ENCODE measurements around the gene ADSS2.
"Not testable (repeated sequence)": the region's sequence is repeated elsewhere in the genome, so short reads cannot be mapped to it uniquely, and the experiment has no call there.

Gene ADSS2

GRCh38 chr1:244395965-244396364 is 55.7 kb downstream of the ADSS2 start:
- DNase-seq (ENCODE audit: low read depth), result no peak

GRCh38 chr1:244394826-244395765 is 56.6 kb downstream of the ADSS2 start:
- DNase-seq (ENCODE audit: low read depth), result no peak

DNA sequence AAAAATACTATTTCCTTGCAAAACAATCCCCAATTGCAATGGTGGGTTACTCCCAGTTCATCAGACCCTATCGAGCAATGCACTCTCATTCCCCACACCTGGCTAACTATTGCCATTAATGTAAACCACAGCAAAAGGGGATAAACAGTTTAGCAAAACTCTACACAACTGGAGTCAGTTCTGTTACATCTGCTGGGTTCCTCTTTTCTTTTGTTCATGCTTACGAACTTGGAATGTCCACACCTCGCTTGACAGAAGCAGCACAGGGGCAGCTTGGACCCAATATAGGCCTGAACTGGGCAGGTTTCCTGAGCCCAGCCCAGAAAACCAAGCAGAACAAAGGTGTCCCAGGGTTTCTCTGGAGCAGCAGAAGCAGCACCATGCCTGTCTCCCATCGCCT is 57.4 kb downstream of the ADSS2 start:
- DNase-seq (ENCODE audit: low read depth), result no peak

GRCh38 chr1:244393604-244394176 is 58.0 kb downstream of the ADSS2 start:
- DNase-seq (ENCODE audit: low read depth), result no peak

DNA sequence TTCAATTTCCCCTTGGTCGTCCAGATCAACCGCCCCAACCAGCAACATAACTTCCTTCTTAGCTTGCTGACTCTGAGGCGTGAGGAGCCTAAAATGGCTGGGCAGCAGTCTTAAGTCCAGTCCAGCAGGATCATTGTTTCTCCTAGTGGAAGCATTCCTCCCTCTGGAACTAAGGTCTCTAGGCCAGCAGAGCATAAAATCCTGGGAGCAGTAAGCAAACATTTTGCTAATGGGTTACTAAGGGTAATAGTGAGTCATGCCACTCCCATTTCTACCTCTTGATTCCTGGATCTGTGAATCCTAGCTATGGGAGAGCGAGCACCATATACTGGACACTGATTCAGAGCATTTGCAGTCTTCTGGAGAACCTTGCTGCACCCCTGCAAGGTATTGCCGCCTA is 59.9 kb downstream of the ADSS2 start:
- no peak for DNase-seq (ENCODE audit: low read depth)

DNA sequence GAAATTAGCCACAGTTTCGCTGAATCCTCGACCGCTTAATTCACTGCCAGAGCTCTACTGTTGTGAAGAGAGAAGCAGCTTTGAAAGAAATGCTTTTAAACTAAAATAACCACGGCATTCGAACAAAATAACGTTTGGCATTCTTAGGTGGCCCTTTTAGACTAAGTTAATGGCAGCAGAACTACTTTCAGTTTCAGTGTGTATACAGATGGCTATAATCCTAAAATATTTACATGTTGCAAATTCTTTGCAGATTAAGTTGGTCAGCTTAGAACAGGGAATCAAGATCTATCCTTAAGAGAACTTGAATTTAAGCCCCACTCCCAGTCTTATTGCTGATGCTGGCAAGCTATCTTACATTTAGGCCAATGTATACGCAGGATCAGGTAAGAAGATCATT is 62.7 kb downstream of the ADSS2 start:
- DNase-seq (ENCODE audit: low read depth), result no peak

- DNase-seq (ENCODE audit: low read depth), result no peak
Observed at GRCh38 chr1:244387415-244387814, 64.3 kb downstream of the ADSS2 start.

DNA sequence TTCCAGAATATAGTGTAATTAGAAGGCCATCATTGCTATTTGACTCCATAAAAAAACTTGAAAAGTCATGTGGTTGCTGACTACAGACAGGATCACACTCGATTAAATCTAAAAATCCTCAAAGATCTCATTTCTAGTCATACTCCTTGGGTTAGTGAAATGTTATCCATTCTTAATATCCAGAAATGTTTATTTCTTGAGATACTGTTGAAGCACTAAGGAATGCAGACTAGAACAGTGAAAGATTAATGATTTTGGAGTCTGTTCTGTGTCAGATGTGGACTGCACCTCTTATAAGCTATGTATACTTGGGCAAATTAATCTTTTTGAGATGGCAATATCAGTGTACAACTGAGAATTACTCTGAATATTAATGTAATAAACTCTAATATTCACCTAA is 65.1 kb downstream of the ADSS2 start:
- DNase-seq (ENCODE audit: low read depth), result no peak

- DNase-seq (ENCODE audit: low read depth), result no peak
Observed at GRCh38 chr1:244384066-244384465, 67.6 kb downstream of the ADSS2 start.

DNA sequence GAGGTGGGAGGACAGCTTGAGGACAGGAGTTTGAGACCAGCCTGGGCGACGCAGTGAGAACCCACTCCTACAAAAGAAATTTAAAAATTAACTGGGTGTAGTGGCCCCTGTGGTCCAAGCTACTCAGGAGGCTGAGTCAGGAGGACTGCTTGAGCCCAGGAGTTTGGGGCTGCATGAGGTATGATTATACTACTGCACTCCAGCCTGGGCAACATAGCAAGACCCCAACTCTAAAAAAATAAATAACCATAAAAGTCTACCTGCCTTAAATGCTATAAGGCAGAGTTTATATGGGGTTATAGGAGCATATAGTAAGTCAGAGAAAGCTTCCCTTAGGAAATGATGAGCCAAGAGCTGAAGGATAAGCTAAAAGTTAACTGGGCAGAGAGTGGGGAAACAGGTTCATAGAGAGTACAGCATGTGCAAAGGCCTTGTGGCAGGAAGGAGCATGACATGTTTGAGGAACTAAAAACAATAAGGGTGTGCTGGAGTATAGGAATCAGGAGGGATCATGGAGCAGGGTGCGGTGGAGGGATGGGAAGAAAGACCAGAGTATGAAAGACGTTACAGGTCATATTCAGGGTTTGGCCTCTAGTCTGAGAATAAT is 68.3 kb downstream of the ADSS2 start:
- DNase-seq (ENCODE audit: low read depth), result no peak

DNA sequence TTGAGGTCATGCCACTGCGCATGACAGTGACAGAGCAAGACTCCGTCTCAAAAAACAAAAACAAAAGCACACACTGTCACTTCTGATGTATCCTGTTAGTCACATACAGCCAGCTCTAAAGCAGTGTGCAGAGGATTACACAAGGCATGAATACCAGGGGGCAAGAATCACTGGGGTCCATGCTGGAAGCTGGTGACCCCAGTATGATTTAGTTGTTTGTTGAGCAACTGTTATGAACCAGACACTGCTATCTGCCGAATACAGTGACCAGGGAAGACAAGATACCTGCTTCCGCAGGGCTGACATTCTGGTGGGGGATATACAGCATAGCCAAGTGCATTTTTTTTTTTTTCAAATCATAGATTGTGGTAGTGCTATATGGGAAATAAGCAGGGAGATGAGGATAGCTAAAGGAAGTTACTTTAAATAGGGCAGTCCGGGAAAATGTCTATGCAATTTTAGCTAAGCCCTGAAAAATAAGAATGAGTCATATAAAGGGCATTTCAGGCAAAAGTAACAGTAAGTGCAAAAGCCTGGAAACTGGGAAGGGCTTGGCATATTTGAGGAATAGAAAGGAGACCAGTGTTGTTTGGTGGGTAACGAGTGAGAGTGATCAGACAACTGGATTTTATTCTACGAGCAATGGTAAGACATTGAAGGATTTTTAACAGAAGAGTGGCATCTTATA is 69.7 kb downstream of the ADSS2 start:
- DNase-seq (ENCODE audit: low read depth), result no peak

GRCh38 chr1:244376126-244376525 is 75.6 kb downstream of the ADSS2 start:
- no peak for DNase-seq (ENCODE audit: low read depth)

- no peak for DNase-seq (ENCODE audit: low read depth)
Observed at GRCh38 chr1:244375051-244375450, 76.7 kb downstream of the ADSS2 start.

DNA sequence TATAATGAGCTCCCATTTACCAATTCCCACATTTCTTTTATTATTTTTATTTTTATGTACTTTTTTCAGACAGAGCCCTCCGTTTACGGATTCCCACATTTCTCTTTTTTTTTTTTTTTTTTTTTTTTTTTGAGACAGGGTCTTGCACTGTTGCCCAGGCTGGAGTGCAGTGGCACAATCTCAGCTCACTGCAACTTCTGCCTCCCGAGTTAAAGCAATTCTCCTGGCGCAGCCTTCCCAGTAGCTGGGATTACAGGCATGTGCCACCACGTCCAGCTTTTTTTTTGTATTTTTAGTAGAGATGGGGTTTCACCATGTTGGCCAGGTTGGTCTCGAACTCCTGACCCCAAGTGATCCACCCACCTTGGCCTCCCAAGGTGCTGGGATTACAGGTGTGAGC is 77.2 kb downstream of the ADSS2 start:
- not testable (repeated sequence) for DNase-seq (ENCODE audit: low read depth)

GRCh38 chr1:244371242-244372141 is 80.2 kb downstream of the ADSS2 start:
- no peak for DNase-seq (ENCODE audit: low read depth)

DNA sequence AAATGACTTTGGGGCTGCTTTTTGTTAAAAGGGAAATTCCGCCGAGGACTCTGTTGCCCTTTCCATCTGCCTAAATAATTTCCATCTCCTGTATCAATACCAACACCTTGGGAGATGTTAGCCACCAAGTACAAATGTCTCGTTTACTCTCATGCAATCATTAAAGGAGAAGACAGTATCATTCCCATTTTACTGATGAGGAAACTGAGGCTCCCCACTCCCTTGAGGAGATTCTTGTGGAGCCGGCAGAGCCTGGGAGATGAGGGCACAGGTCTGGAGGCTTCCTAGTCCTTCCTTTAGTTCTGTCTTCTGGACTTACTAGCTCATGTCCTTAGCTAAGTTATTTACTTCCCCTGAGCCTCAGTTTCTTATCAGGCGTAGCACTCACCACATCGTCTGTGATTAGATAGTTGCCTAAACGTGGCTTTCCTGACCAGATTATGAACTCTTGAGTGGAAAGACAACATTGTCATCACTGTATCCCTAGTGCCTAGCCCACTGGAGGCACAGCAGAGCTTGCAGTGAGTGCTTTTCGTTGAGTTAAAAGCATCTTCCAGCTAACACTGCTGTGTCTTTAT is 81.6 kb downstream of the ADSS2 start:
- no peak for DNase-seq (ENCODE audit: low read depth)

GRCh38 chr1:244369256-244370057 is 82.3 kb downstream of the ADSS2 start:
- no peak for DNase-seq (ENCODE audit: low read depth)

- DNase-seq (ENCODE audit: low read depth), result no peak
Observed at GRCh38 chr1:244368279-244368678, 83.4 kb downstream of the ADSS2 start.

- no peak for DNase-seq (ENCODE audit: low read depth)
Observed at GRCh38 chr1:244367399-244368114, 84.2 kb downstream of the ADSS2 start.

DNA sequence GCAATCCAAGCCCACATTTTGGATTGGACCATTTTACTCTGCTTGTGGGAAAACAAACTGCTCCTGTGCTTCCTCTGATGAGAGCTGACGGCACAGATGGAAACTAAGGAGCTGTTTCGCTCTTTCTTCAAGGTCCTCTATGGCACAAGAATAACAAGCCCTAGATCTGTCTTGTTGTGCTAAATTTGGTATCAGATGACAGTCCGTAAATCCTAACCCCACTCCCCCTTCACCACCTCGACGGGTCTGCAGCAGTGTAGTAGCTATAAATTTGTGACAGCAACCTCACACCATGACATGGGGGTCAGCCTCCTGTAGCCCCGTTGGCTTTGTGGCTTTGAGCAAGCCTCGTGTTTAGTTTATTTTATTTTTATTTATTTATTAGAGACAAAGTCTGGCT is 85.9 kb downstream of the ADSS2 start:
- no peak for DNase-seq (ENCODE audit: low read depth)
